GM23338 (cell line): ENCODE results near the gene RSU1. TPM values are rescaled to one million over a fixed set of nuclear protein-coding genes. Genes with fewer than 3 reads are reported as not detected.

Source experiments
- ATAC-seq: fragments of 200-7000 bp; cut with Tn5 transposase; 3 replicates; pipeline ENCODE4 v1.9.1; 2020
- DNase-seq: peaks from one replicate; pipeline ENCODE4 v3.0.0-alpha.2; 2015; ENCODE audit warnings: low spot score
- H2AFZ ChIP-seq: fragments of 200-600 bp; sonication (generic); 2 replicates; pipeline ENCODE4 v1.8.0; 2016; ENCODE audit warnings: antibody characterized with exemption, mild to moderate bottlenecking, moderate library complexity
- H3F3A ChIP-seq: fragments of 200-600 bp; sonication (generic); replicated peaks from 2 replicates; pipeline ENCODE4 v1.8.0; 2017; ENCODE audit warnings: antibody characterized with exemption, mixed run types, low read depth
- H3K27ac ChIP-seq: fragments of 200-600 bp; sonication (generic); 2 replicates; pipeline ENCODE4 v1.6.1; 2016; ENCODE audit warnings: low read depth
- H3K27me3 ChIP-seq: fragments of 200-600 bp; sonication (generic); 2 replicates; pipeline ENCODE4 v1.8.0; 2016; ENCODE audit warnings: mild to moderate bottlenecking, mixed run types, moderate library complexity; ENCODE audit not compliant: insufficient read depth
- H3K36me3 ChIP-seq: fragments of 200-600 bp; sonication (generic); 2 replicates; pipeline ENCODE4 v1.8.0; 2016; ENCODE audit warnings: mild to moderate bottlenecking; ENCODE audit not compliant: insufficient read depth
- H3K4me1 ChIP-seq: fragments of 200-600 bp; sonication (generic); 2 replicates; pipeline ENCODE4 v1.8.0; 2016; ENCODE audit warnings: mild to moderate bottlenecking, moderate library complexity; ENCODE audit not compliant: insufficient read depth
- H3K4me2 ChIP-seq: fragments of 200-600 bp; sonication (generic); 2 replicates; pipeline ENCODE4 v1.7.1; 2017; ENCODE audit warnings: mixed run types
- H3K4me3 ChIP-seq: fragments of 200-600 bp; sonication (generic); 2 replicates; pipeline ENCODE4 v1.6.1; 2016; ENCODE audit warnings: mixed run types
- H3K79me2 ChIP-seq: fragments of 200-600 bp; sonication (generic); replicated peaks from 2 replicates; pipeline ENCODE4 v1.8.0; 2017; ENCODE audit warnings: mild to moderate bottlenecking; ENCODE audit not compliant: insufficient read depth
- H3K9me2 ChIP-seq: fragments of 200-600 bp; sonication (generic); 2 replicates; pipeline ENCODE4 v1.8.0; 2017; ENCODE audit not compliant: insufficient read depth
- H4K20me1 ChIP-seq: fragments of 200-600 bp; sonication (generic); replicated peaks from 2 replicates; pipeline ENCODE4 v1.8.0; 2017; ENCODE audit warnings: mild to moderate bottlenecking; ENCODE audit not compliant: insufficient read depth
- H3K27ac Mint-ChIP-seq: 2 replicates; pipeline ENCODE4 v1.8.0; 2020; ENCODE audit warnings: inconsistent platforms, mild to moderate bottlenecking, moderate library complexity, mixed read lengths
- H3K27me3 Mint-ChIP-seq: 3 replicates; pipeline ENCODE4 v1.8.0; 2022; ENCODE audit warnings: low read depth, mild to moderate bottlenecking, moderate library complexity, mixed read lengths, inconsistent platforms; ENCODE audit not compliant: insufficient read depth, poor library complexity
- H3K36me3 Mint-ChIP-seq: 3 replicates; pipeline ENCODE4 v1.8.0; 2021; ENCODE audit warnings: low read depth, mild to moderate bottlenecking, inconsistent platforms, moderate library complexity, mixed read lengths
- H3K4me1 Mint-ChIP-seq: 3 replicates; pipeline ENCODE4 v1.8.0; 2020; ENCODE audit warnings: mild to moderate bottlenecking, inconsistent platforms, mixed read lengths
- H3K4me3 Mint-ChIP-seq: 3 replicates; pipeline ENCODE4 v1.8.0; 2021; ENCODE audit warnings: moderate library complexity, mild to moderate bottlenecking, inconsistent platforms, mixed read lengths
- H3K9me3 Mint-ChIP-seq: 3 replicates; pipeline ENCODE4 v1.8.0; 2020; ENCODE audit warnings: moderate library complexity, mild to moderate bottlenecking, inconsistent platforms, mixed read lengths
- CREB1 ChIP-seq: fragments of 250-450 bp; sonication (Bioruptor Pico); IDR thresholded peaks from 2 replicates; pipeline ENCODE4 v1.5.0; 2020; ENCODE audit warnings: low read depth, mild to moderate bottlenecking, moderate library complexity
- EZH2 ChIP-seq: fragments of 200-600 bp; sonication (generic); IDR thresholded peaks from one replicate; pipeline ENCODE4 v1.8.0; 2017; ENCODE audit warnings: antibody characterized with exemption, mild to moderate bottlenecking, low read depth; ENCODE audit not compliant: unreplicated experiment
- EZH2phosphoT487 ChIP-seq: fragments of 200-600 bp; sonication (generic); IDR thresholded peaks from one replicate; pipeline ENCODE4 v1.8.1; 2018; ENCODE audit warnings: antibody characterized with exemption; ENCODE audit not compliant: unreplicated experiment
- NANOG ChIP-seq: IDR thresholded peaks from 2 replicates; pipeline ENCODE4 v1.6.1; 2016; ENCODE audit warnings: antibody characterized with exemption, borderline replicate concordance
- POLR2AphosphoS5 ChIP-seq: IDR thresholded peaks from 2 replicates; pipeline ENCODE4 v1.6.1; 2016; ENCODE audit warnings: antibody characterized with exemption, low read depth
- STAT1 ChIP-seq: IDR thresholded peaks from one replicate; pipeline ENCODE4 v1.6.1; 2016; ENCODE audit warnings: antibody characterized with exemption; ENCODE audit not compliant: unreplicated experiment
- ZNF114 ChIP-seq: fragments of 250-450 bp; sonication (Bioruptor Pico); IDR thresholded peaks from 2 replicates; pipeline ENCODE4 v1.5.0; 2020; ENCODE audit warnings: mild to moderate bottlenecking, moderate library complexity
- ZNF331 ChIP-seq: fragments of 250-450 bp; sonication (Bioruptor Pico); IDR thresholded peaks from 2 replicates; pipeline ENCODE4 v1.5.0; 2020; ENCODE audit warnings: low read depth, mild to moderate bottlenecking, moderate library complexity
- polyA plus RNA-seq: library from polyadenylated mRNA; unstranded; fragments of >200 nt; fragmentation: Nextera tagmentation; extraction: Ambion mirVana; gene quantifications from 2 replicates; pipeline ENCODE4 v1.2.1, GENCODE V29; 2016
- total RNA-seq: library from RNA; depleted of rRNA; stranded (reverse); fragments of >200 nt; shearing (Covaris generic); gene quantifications from 2 replicates; pipeline ENCODE4 v1.2.3, GENCODE V29; 2014
- TF ChIP-seq, protein P1 (sequence below): fragments of 250-450 bp; sonication (Bioruptor Pico); IDR thresholded peaks from 2 replicates; pipeline ENCODE4 v1.5.0; 2020; ENCODE audit warnings: mild to moderate bottlenecking, moderate library complexity
- TF ChIP-seq, protein P2 (sequence below): IDR thresholded peaks from 2 replicates; pipeline ENCODE4 v1.6.1; 2016; ENCODE audit warnings: antibody characterized with exemption
- TF ChIP-seq, protein P3 (sequence below): IDR thresholded peaks from one replicate; pipeline ENCODE4 v1.6.1; 2018; ENCODE audit warnings: antibody characterized with exemption; ENCODE audit not compliant: unreplicated experiment
- TF ChIP-seq, protein P4 (sequence below), 2 experiments: fragments of 200-600 bp in 1 of 2; sonication (generic) in 1 of 2; conservative IDR thresholded peaks; 2 replicates each; pipeline versions ENCODE4 v1.5.1 to v1.6.1; 2016 to 2017; ENCODE audit warnings: antibody characterized with exemption in 2 of 2, low read depth in 2 of 2, mild to moderate bottlenecking in 2 of 2, moderate library complexity in 1 of 2

Gene RSU1
- total and polyA plus RNA-seq, 2 experiments from 2014 or later, result 62.7 to 96.2 TPM

DNA sequence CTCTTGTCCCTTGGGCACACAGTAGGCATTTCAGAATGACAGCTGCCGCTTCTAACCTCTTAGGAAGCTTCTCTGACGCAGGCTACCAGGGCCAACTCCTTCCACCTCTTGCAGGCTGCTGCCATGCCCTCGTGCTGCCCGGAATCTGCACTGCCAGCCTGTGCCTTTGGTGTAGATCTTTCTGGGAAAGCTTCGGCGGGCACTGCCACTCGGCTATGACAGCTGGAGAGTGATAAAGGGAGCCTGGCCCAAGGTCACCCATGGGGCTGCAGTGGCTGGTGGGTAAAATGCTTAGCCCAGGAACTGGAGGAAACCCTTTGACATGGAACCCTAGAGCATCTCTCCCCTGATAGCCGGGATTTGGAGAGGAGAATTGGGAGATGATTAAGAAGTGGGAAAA lies 217.6 kb downstream of the RSU1 start (continued):
- TF ChIP-seq, protein P1, sequence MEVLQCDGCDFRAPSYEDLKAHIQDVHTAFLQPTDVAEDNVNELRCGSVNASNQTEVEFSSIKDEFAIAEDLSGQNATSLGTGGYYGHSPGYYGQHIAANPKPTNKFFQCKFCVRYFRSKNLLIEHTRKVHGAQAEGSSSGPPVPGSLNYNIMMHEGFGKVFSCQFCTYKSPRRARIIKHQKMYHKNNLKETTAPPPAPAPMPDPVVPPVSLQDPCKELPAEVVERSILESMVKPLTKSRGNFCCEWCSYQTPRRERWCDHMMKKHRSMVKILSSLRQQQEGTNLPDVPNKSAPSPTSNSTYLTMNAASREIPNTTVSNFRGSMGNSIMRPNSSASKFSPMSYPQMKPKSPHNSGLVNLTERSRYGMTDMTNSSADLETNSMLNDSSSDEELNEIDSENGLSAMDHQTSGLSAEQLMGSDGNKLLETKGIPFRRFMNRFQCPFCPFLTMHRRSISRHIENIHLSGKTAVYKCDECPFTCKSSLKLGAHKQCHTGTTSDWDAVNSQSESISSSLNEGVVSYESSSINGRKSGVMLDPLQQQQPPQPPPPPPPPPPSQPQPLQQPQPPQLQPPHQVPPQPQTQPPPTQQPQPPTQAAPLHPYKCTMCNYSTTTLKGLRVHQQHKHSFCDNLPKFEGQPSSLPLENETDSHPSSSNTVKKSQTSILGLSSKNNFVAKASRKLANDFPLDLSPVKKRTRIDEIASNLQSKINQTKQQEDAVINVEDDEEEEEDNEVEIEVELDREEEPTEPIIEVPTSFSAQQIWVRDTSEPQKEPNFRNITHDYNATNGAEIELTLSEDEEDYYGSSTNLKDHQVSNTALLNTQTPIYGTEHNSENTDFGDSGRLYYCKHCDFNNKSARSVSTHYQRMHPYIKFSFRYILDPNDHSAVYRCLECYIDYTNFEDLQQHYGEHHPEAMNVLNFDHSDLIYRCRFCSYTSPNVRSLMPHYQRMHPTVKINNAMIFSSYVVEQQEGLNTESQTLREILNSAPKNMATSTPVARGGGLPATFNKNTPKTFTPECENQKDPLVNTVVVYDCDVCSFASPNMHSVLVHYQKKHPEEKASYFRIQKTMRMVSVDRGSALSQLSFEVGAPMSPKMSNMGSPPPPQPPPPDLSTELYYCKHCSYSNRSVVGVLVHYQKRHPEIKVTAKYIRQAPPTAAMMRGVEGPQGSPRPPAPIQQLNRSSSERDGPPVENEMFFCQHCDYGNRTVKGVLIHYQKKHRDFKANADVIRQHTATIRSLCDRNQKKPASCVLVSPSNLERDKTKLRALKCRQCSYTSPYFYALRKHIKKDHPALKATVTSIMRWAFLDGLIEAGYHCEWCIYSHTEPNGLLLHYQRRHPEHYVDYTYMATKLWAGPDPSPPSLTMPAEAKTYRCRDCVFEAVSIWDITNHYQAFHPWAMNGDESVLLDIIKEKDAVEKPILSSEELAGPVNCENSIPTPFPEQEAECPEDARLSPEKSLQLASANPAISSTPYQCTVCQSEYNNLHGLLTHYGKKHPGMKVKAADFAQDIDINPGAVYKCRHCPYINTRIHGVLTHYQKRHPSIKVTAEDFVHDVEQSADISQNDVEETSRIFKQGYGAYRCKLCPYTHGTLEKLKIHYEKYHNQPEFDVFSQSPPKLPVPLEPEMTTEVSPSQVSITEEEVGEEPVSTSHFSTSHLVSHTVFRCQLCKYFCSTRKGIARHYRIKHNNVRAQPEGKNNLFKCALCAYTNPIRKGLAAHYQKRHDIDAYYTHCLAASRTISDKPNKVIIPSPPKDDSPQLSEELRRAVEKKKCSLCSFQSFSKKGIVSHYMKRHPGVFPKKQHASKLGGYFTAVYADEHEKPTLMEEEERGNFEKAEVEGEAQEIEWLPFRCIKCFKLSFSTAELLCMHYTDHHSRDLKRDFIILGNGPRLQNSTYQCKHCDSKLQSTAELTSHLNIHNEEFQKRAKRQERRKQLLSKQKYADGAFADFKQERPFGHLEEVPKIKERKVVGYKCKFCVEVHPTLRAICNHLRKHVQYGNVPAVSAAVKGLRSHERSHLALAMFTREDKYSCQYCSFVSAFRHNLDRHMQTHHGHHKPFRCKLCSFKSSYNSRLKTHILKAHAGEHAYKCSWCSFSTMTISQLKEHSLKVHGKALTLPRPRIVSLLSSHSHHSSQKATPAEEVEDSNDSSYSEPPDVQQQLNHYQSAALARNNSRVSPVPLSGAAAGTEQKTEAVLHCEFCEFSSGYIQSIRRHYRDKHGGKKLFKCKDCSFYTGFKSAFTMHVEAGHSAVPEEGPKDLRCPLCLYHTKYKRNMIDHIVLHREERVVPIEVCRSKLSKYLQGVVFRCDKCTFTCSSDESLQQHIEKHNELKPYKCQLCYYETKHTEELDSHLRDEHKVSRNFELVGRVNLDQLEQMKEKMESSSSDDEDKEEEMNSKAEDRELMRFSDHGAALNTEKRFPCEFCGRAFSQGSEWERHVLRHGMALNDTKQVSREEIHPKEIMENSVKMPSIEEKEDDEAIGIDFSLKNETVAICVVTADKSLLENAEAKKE (CRISPR knock-in tag), result no peak
- TF ChIP-seq POLR2AphosphoS5 (no peak), ZNF114 (CRISPR knock-in tag) (no peak)
- TF ChIP-seq, protein P2, sequence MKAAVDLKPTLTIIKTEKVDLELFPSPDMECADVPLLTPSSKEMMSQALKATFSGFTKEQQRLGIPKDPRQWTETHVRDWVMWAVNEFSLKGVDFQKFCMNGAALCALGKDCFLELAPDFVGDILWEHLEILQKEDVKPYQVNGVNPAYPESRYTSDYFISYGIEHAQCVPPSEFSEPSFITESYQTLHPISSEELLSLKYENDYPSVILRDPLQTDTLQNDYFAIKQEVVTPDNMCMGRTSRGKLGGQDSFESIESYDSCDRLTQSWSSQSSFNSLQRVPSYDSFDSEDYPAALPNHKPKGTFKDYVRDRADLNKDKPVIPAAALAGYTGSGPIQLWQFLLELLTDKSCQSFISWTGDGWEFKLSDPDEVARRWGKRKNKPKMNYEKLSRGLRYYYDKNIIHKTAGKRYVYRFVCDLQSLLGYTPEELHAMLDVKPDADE, result no peak

DNA sequence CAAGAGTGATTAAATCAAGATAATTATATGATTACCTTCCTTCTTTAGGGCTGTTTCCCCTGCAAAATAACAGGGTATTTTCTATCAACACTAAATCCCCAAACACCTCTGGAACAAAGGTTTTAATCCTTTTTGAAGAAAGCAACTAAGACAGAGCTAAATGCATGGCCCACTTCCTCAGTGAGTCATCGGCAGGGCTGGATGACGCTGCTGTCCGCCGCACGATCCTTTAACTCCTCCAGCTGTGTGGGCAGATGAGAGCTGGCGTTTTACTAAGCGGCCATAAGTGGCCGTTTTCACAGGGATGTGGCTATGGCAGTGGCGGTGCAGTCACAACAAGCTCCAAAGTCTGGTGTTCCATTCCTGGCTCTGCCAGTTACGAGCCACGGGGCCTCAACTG lies 219.6 kb downstream of the RSU1 start:
- no peak overlapping the region for H3K4me2 ChIP-seq
- no peaks in the 10 kb centered on the region for H3K36me3 ChIP-seq
- no peaks in the 10 kb centered on the region for H3F3A ChIP-seq
- H3K36me3 Mint-ChIP-seq, result no peaks in the 10 kb centered on the region
- ATAC-seq (no peak), DNase-seq (no peak)
- no peak overlapping the region for H3K4me3 Mint-ChIP-seq
- H3K79me2 ChIP-seq, result no peaks in the 10 kb centered on the region
- H3K9me3 Mint-ChIP-seq, result no peaks in the 10 kb centered on the region
- peaks cover 21% of the 10 kb centered on the region for H3K4me1 Mint-ChIP-seq
- H3K4me1 ChIP-seq, result peaks cover 17% of the 10 kb centered on the region
- H3K27me3 ChIP-seq, result no peaks in the 10 kb centered on the region
- H3K27ac ChIP-seq, result no peak overlapping the region
- H2AFZ ChIP-seq, result no peak overlapping the region
- no peaks in the 10 kb centered on the region for H4K20me1 ChIP-seq
- H3K27ac Mint-ChIP-seq, result no peak overlapping the region
- no peak overlapping the region for H3K4me3 ChIP-seq
- H3K9me2 ChIP-seq, result no peaks in the 10 kb centered on the region
- peaks cover 9% of the 10 kb centered on the region for H3K27me3 Mint-ChIP-seq
- TF ChIP-seq STAT1, result no peak
- no peak for TF ChIP-seq EZH2
- TF ChIP-seq CREB1 (CRISPR knock-in tag), result no peak
- TF ChIP-seq NANOG, result no peak
- TF ChIP-seq, protein P2, result no peak
- no peak for TF ChIP-seq EZH2phosphoT487
- TF ChIP-seq ZNF114 (CRISPR knock-in tag), result no peak
- no peak for TF ChIP-seq ZNF331
- TF ChIP-seq, protein P3, sequence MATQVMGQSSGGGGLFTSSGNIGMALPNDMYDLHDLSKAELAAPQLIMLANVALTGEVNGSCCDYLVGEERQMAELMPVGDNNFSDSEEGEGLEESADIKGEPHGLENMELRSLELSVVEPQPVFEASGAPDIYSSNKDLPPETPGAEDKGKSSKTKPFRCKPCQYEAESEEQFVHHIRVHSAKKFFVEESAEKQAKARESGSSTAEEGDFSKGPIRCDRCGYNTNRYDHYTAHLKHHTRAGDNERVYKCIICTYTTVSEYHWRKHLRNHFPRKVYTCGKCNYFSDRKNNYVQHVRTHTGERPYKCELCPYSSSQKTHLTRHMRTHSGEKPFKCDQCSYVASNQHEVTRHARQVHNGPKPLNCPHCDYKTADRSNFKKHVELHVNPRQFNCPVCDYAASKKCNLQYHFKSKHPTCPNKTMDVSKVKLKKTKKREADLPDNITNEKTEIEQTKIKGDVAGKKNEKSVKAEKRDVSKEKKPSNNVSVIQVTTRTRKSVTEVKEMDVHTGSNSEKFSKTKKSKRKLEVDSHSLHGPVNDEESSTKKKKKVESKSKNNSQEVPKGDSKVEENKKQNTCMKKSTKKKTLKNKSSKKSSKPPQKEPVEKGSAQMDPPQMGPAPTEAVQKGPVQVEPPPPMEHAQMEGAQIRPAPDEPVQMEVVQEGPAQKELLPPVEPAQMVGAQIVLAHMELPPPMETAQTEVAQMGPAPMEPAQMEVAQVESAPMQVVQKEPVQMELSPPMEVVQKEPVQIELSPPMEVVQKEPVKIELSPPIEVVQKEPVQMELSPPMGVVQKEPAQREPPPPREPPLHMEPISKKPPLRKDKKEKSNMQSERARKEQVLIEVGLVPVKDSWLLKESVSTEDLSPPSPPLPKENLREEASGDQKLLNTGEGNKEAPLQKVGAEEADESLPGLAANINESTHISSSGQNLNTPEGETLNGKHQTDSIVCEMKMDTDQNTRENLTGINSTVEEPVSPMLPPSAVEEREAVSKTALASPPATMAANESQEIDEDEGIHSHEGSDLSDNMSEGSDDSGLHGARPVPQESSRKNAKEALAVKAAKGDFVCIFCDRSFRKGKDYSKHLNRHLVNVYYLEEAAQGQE, result no peak
- TF ChIP-seq, protein P4, sequence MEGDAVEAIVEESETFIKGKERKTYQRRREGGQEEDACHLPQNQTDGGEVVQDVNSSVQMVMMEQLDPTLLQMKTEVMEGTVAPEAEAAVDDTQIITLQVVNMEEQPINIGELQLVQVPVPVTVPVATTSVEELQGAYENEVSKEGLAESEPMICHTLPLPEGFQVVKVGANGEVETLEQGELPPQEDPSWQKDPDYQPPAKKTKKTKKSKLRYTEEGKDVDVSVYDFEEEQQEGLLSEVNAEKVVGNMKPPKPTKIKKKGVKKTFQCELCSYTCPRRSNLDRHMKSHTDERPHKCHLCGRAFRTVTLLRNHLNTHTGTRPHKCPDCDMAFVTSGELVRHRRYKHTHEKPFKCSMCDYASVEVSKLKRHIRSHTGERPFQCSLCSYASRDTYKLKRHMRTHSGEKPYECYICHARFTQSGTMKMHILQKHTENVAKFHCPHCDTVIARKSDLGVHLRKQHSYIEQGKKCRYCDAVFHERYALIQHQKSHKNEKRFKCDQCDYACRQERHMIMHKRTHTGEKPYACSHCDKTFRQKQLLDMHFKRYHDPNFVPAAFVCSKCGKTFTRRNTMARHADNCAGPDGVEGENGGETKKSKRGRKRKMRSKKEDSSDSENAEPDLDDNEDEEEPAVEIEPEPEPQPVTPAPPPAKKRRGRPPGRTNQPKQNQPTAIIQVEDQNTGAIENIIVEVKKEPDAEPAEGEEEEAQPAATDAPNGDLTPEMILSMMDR (conservative IDR thresholded peaks at IDR 0.05; ENCODE audit: low read depth in 2 of 2), result no peak
- no peak for TF ChIP-seq POLR2AphosphoS5
